Astrocyte (in vitro differentiated cells and primary cell): ENCODE data around the gene AKT3.

Source experiments
- CTCF ChIP-seq: IDR thresholded peaks from 2 replicates; pipeline ENCODE4 v1.5.1; 2011; ENCODE audit warnings: low read depth, mild to moderate bottlenecking, inconsistent platforms, low read length, moderate library complexity; ENCODE audit not compliant: insufficient read depth
- EZH2 ChIP-seq: IDR thresholded peaks from 2 replicates; pipeline ENCODE4 v1.6.1; 2012; ENCODE audit warnings: mild to moderate bottlenecking, low read length, inconsistent platforms; ENCODE audit not compliant: insufficient read depth

- no peak for TF ChIP-seq CTCF
- TF ChIP-seq EZH2, result no peak
These were observed 307.2 kb downstream of the AKT3 start for GRCh38 chr1:243542739-243543415.
